Prostate gland (tissue), 2 donors: ENCODE results near the gene SVEP1.

Experiments
- POLR2A ChIP-seq: fragments of 450-650 bp; IDR thresholded peaks from one replicate; pipeline ENCODE4 v1.6.1; 2016; ENCODE audit warnings: antibody characterized with exemption, mild to moderate bottlenecking
- TF ChIP-seq, protein P1 (sequence below), 4 experiments: fragments of 200-600 bp in 2 of 4; fragments of 450-650 bp in 2 of 4; sonication (generic) in 2 of 4; IDR thresholded peaks; 1 replicate in 3 of 4; 2 replicates in 1 of 4; pipeline ENCODE4 v1.5.1; 2016 to 2019; ENCODE audit warnings: antibody characterized with exemption in 4 of 4, mild to moderate bottlenecking in 2 of 4, moderate library complexity in 2 of 4

DNA sequence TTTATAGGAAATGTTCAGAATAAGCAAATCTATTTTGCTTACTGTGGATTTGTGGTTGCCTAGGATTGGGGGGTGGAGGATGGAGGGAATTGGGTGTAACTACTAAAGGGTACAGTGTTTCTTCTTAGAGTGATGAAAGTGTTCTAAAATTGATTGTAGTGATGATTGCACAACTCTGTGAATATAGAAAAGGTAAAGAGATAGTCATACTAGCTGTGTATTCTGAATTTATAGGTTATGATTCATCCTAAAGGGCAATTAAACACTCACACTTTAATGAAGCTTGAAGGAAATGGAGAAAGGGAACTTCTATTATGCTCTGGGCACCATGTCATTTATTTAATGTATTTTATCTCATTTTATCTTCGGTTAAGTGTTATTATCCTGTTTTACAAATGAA lies 251.8 kb downstream of the SVEP1 start:
- TF ChIP-seq, protein P1, sequence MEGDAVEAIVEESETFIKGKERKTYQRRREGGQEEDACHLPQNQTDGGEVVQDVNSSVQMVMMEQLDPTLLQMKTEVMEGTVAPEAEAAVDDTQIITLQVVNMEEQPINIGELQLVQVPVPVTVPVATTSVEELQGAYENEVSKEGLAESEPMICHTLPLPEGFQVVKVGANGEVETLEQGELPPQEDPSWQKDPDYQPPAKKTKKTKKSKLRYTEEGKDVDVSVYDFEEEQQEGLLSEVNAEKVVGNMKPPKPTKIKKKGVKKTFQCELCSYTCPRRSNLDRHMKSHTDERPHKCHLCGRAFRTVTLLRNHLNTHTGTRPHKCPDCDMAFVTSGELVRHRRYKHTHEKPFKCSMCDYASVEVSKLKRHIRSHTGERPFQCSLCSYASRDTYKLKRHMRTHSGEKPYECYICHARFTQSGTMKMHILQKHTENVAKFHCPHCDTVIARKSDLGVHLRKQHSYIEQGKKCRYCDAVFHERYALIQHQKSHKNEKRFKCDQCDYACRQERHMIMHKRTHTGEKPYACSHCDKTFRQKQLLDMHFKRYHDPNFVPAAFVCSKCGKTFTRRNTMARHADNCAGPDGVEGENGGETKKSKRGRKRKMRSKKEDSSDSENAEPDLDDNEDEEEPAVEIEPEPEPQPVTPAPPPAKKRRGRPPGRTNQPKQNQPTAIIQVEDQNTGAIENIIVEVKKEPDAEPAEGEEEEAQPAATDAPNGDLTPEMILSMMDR (IDR thresholded peaks at IDR 0.05), result no peak
- no peak for TF ChIP-seq POLR2A
